Chondrocyte (in vitro differentiated cells): ENCODE measurements around the gene BMF. TPM values are rescaled to one million over a fixed set of nuclear protein-coding genes. Genes with fewer than 3 reads are reported as not detected.

Experiments used
- DNase-seq: peaks from one replicate; pipeline ENCODE4 v3.0.0; 2021; ENCODE audit warnings: mixed read lengths, low spot score
- H3K27ac Mint-ChIP-seq: one replicate; pipeline ENCODE4 v1.8.0; 2021; ENCODE audit warnings: mild to moderate bottlenecking, moderate library complexity, mixed read lengths; ENCODE audit not compliant: unreplicated experiment
- H3K27me3 Mint-ChIP-seq: 2 replicates; pipeline ENCODE4 v1.8.0; 2021; ENCODE audit warnings: low read depth, mixed read lengths
- H3K36me3 Mint-ChIP-seq: 2 replicates; pipeline ENCODE4 v1.8.0; 2021; ENCODE audit warnings: low read depth, mixed read lengths
- H3K4me1 Mint-ChIP-seq: 2 replicates; pipeline ENCODE4 v1.8.0; 2021; ENCODE audit warnings: low read depth, mild to moderate bottlenecking, mixed read lengths
- H3K4me3 Mint-ChIP-seq: one replicate; pipeline ENCODE4 v1.8.0; 2021; ENCODE audit warnings: mild to moderate bottlenecking, moderate library complexity, mixed read lengths; ENCODE audit not compliant: unreplicated experiment
- H3K9me3 Mint-ChIP-seq: 2 replicates; pipeline ENCODE4 v1.8.0; 2021; ENCODE audit warnings: low read depth, mixed read lengths
- CTCF ChIP-seq: fragments of 200-600 bp; sonication (generic); IDR thresholded peaks from 2 replicates; pipeline ENCODE4 v1.5.0; 2021; ENCODE audit warnings: antibody characterized with exemption, mild to moderate bottlenecking, moderate library complexity
- total RNA-seq: library from RNA; stranded (reverse); gene quantifications from 3 replicates; pipeline ENCODE4 v1.2.1, GENCODE V29; 2021

BMF gene
- total RNA-seq, 1 donor from 2014 or later, result 17.9 TPM

GRCh38 chr15:40047415-40048210, 61.1 kb downstream of the BMF start:
- Mint-ChIP-seq H3K9me3 (no peaks in the 10 kb centered on the region), H3K27me3 (no peaks in the 10 kb centered on the region), H3K27ac (peak overlapping the region; percentile 71), H3K4me3 (no peak overlapping the region), H3K36me3 (no peaks in the 10 kb centered on the region), H3K4me1 (peaks cover 39% of the 10 kb centered on the region)
- no peak for DNase-seq
- no peak for TF ChIP-seq CTCF

GRCh38 chr15:40046721-40047414, 61.8 kb downstream of the BMF start:
- Mint-ChIP-seq H3K27me3 (no peaks in the 10 kb centered on the region), H3K36me3 (no peaks in the 10 kb centered on the region), H3K9me3 (no peaks in the 10 kb centered on the region), H3K4me3 (no peak overlapping the region), H3K27ac (peak overlapping the region; percentile 80), H3K4me1 (peaks cover 39% of the 10 kb centered on the region)
- no peak for DNase-seq
- TF ChIP-seq CTCF, result no peak

GRCh38 chr15:40045572-40046217, 63.0 kb downstream of the BMF start:
- Mint-ChIP-seq H3K27me3 (no peaks in the 10 kb centered on the region), H3K36me3 (no peaks in the 10 kb centered on the region), H3K4me3 (peak overlapping the region; percentile 67), H3K9me3 (no peaks in the 10 kb centered on the region), H3K27ac (no peak overlapping the region), H3K4me1 (peaks cover 39% of the 10 kb centered on the region)
- no peak for DNase-seq
- TF ChIP-seq CTCF, result no peak

- TF ChIP-seq CTCF, result peak; percentile 99
- Mint-ChIP-seq H3K36me3 (no peaks in the 10 kb centered on the region), H3K27ac (peak overlapping the region; percentile 67), H3K27me3 (no peaks in the 10 kb centered on the region), H3K4me3 (peak overlapping the region; percentile 67), H3K4me1 (peaks cover 45% of the 10 kb centered on the region), H3K9me3 (no peaks in the 10 kb centered on the region)
- DNase-seq, result no peak
Measured at GRCh38 chr15:40044717-40045571, 63.7 kb downstream of the BMF start.
